Thyroid gland (tissue), 4 donors: Measurements from ENCODE around the gene MYO10. TPM values are rescaled to one million over a fixed set of nuclear protein-coding genes. Genes with fewer than 3 reads are reported as not detected.

Source experiments
- DNase-seq, 2 donors: peaks; one replicate each; pipeline ENCODE4 v3.0.0-alpha.2; 2019
- H3K27ac ChIP-seq, 3 donors: fragments of 200-600 bp; sonication (generic); 1 replicate in 2 of 3; 2 replicates in 1 of 3; pipeline ENCODE4 v1.5.1; 2016 to 2019; ENCODE audit warnings: mild to moderate bottlenecking in 1 of 3, moderate library complexity in 1 of 3
- H3K27me3 ChIP-seq: fragments of 200-600 bp; sonication (generic); one replicate; pipeline ENCODE4 v1.5.1; 2019
- H3K36me3 ChIP-seq, 2 donors: fragments of 200-600 bp; sonication (generic); one replicate each; pipeline ENCODE4 v1.5.1; 2016 to 2019
- H3K4me1 ChIP-seq, 2 donors: fragments of 200-600 bp; sonication (generic); one replicate each; pipeline ENCODE4 v1.5.1; 2017 to 2019
- H3K4me3 ChIP-seq, 3 donors: fragments of 200-600 bp; sonication (generic); replicated peaks in 1 of 3; 1 replicate in 2 of 3; 2 replicates in 1 of 3; pipeline ENCODE4 v1.5.1; 2016; ENCODE audit warnings: mild to moderate bottlenecking in 1 of 3
- H3K9me3 ChIP-seq: fragments of 200-600 bp; sonication (generic); one replicate; pipeline ENCODE4 v1.5.1; 2017
- CTCF ChIP-seq, 6 experiments: fragments of 200-600 bp in 3 of 6; fragments of 450-650 bp in 3 of 6; sonication (generic) in 3 of 6; IDR thresholded peaks; one replicate each; pipeline ENCODE4 v1.5.1; 2016 to 2019; ENCODE audit warnings: antibody characterized with exemption in 6 of 6, mild to moderate bottlenecking in 2 of 6, inconsistent platforms in 1 of 6, moderate library complexity in 1 of 6
- POLR2A ChIP-seq, 2 donors: fragments of 450-650 bp; IDR thresholded peaks; one replicate each; pipeline ENCODE4 v1.6.1; 2017; ENCODE audit warnings: antibody characterized with exemption in 2 of 2, mild to moderate bottlenecking in 2 of 2, moderate library complexity in 1 of 2
- WGBS, 2 donors: methylation state at CpG; one replicate each; pipeline ENCODE4 v1.1.5; 2017; 5-methylcytosine and 5-hydroxymethylcytosine counted together
- intact Hi-C: fragments of 100-400 bp; cut with DNase I; formaldehyde crosslinking; loops from one replicate; pipeline ENCODE4 v1.15.1; 2023
- total RNA-seq, 4 donors: library from RNA; depleted of rRNA; stranded (reverse); fragments of >200 nt; gene quantifications; one replicate each; pipeline ENCODE4 v1.2.3, GENCODE V29; 2016

MYO10 gene
- total RNA-seq, 4 donors from 2014 or later: 49.2 to 89.6 (median 71.0) TPM

GRCh38 chr5:16920109-16920816, 15.8 kb downstream of the MYO10 start:
- Histone ChIP-seq H3K27ac (no peak overlapping the region), H3K27me3 (no peaks in the 10 kb centered on the region), H3K4me3 (no peak overlapping the region), H3K36me3 (no peaks in the 10 kb centered on the region), H3K9me3 (no peaks in the 10 kb centered on the region), H3K4me1 (peaks cover 0 to 8% of the 10 kb centered on the region in 2 donors)
- TF ChIP-seq POLR2A (IDR thresholded peaks at IDR 0.05) (no peak), CTCF (IDR thresholded peaks at IDR 0.05) (no peak)
- 96 to 97% methylated on average over 8 of the region's 8 CpGs for WGBS, 2 donors
- no peak for DNase-seq
- intact Hi-C loops: no loop called here

- 87 to 94% methylated on average over 8 of the region's 8 CpGs for WGBS, 2 donors
- H3K4me3 ChIP-seq: no peak overlapping the region
- H3K36me3 ChIP-seq: no peaks in the 10 kb centered on the region
- H3K9me3 ChIP-seq: no peaks in the 10 kb centered on the region
- TF ChIP-seq CTCF (IDR thresholded peaks at IDR 0.05) (no peak), POLR2A (IDR thresholded peaks at IDR 0.05) (no peak)
- no peaks in the 10 kb centered on the region for H3K27me3 ChIP-seq
- no peak overlapping the region for H3K27ac ChIP-seq
- DNase-seq: no peak
- intact Hi-C loops: no loop called here
- H3K4me1 ChIP-seq: peaks cover 0 to 16% of the 10 kb centered on the region in 2 donors
Observed at GRCh38 chr5:16918891-16919671, 17.0 kb downstream of the MYO10 start.

GRCh38 chr5:16918156-16918555, 17.9 kb downstream of the MYO10 start:
- TF ChIP-seq CTCF (IDR thresholded peaks at IDR 0.05): no peak
- no peak overlapping the region for H3K27ac ChIP-seq
- WGBS, 2 donors: 89 to 95% methylated on average over 4 of the region's 4 CpGs
- intact Hi-C loops: no loop called here
- DNase-seq: no peak
- H3K27me3 ChIP-seq: no peaks in the 10 kb centered on the region
- H3K36me3 ChIP-seq: no peaks in the 10 kb centered on the region
- peaks cover 8 to 25% of the 10 kb centered on the region in 2 donors for H3K4me1 ChIP-seq
- H3K4me3 ChIP-seq: no peak overlapping the region
- no peaks in the 10 kb centered on the region for H3K9me3 ChIP-seq

GRCh38 chr5:16916262-16916878, 19.7 kb downstream of the MYO10 start:
- Histone ChIP-seq H3K4me1 (peaks cover 11 to 29% of the 10 kb centered on the region in 2 donors), H3K9me3 (no peaks in the 10 kb centered on the region), H3K27me3 (no peaks in the 10 kb centered on the region), H3K27ac (no peak overlapping the region), H3K36me3 (no peaks in the 10 kb centered on the region), H3K4me3 (no peak overlapping the region)
- 83 to 85% methylated on average over 3 of the region's 3 CpGs for WGBS, 2 donors
- intact Hi-C loops: no loop called here
- TF ChIP-seq POLR2A (IDR thresholded peaks at IDR 0.05) (no peak), CTCF (IDR thresholded peaks at IDR 0.05) (no peak)
- no peak for DNase-seq

GRCh38 chr5:16914584-16914983, 21.5 kb downstream of the MYO10 start:
- Histone ChIP-seq H3K27me3 (no peaks in the 10 kb centered on the region), H3K27ac (no peak overlapping the region), H3K4me1 (peaks cover 14 to 37% of the 10 kb centered on the region in 2 donors), H3K36me3 (no peaks in the 10 kb centered on the region), H3K4me3 (no peak overlapping the region), H3K9me3 (no peaks in the 10 kb centered on the region)
- DNase-seq: no peak
- intact Hi-C loops: no loop called here
- TF ChIP-seq POLR2A (IDR thresholded peaks at IDR 0.05): no peak
- TF ChIP-seq CTCF (IDR thresholded peaks at IDR 0.05): no peak
- 62 to 71% methylated on average over 6 of the region's 6 CpGs for WGBS, 2 donors
